ACC112 (cell line): Measurements from ENCODE around the gene NOTUM.
A peak's percentile ranks its signal among the peaks of the same experiment; 100 is the strongest.

Source experiments
- H2AFZ ChIP-seq: fragments of 200-600 bp; sonication (generic); one replicate; pipeline ENCODE4 v1.6.0; 2017; ENCODE audit warnings: antibody characterized with exemption, low read length; ENCODE audit not compliant: unreplicated experiment
- H3K27ac ChIP-seq: fragments of 200-600 bp; sonication (generic); 2 replicates; pipeline ENCODE4 v1.5.1; 2014; ENCODE audit warnings: low read depth, mild to moderate bottlenecking, antibody characterized with exemption, low read length, moderate library complexity
- H3K27me3 ChIP-seq: fragments of 200-600 bp; sonication (generic); 2 replicates; pipeline ENCODE4 v1.6.1; 2014; ENCODE audit warnings: mild to moderate bottlenecking, antibody characterized with exemption, low read length, moderate library complexity, mixed read lengths; ENCODE audit not compliant: insufficient read depth
- H3K36me3 ChIP-seq: fragments of 200-600 bp; sonication (generic); 2 replicates; pipeline ENCODE4 v1.6.1; 2016; ENCODE audit warnings: mild to moderate bottlenecking, antibody characterized with exemption, low read length, moderate library complexity, mixed read lengths; ENCODE audit not compliant: insufficient read depth
- H3K4me1 ChIP-seq: fragments of 200-600 bp; sonication (generic); one replicate; pipeline ENCODE4 v1.6.1; 2016; ENCODE audit warnings: low read length, mixed read lengths; ENCODE audit not compliant: insufficient read depth, unreplicated experiment, control insufficient read depth
- H3K4me3 ChIP-seq: fragments of 200-600 bp; sonication (generic); 2 replicates; pipeline ENCODE4 v1.5.1; 2014; ENCODE audit warnings: mild to moderate bottlenecking, low read depth, low read length
- H3K79me2 ChIP-seq: fragments of 200-600 bp; sonication (generic); one replicate; pipeline ENCODE4 v1.6.0; 2016; ENCODE audit warnings: low read length; ENCODE audit not compliant: control insufficient read depth, unreplicated experiment, insufficient read depth

NOTUM gene

DNA sequence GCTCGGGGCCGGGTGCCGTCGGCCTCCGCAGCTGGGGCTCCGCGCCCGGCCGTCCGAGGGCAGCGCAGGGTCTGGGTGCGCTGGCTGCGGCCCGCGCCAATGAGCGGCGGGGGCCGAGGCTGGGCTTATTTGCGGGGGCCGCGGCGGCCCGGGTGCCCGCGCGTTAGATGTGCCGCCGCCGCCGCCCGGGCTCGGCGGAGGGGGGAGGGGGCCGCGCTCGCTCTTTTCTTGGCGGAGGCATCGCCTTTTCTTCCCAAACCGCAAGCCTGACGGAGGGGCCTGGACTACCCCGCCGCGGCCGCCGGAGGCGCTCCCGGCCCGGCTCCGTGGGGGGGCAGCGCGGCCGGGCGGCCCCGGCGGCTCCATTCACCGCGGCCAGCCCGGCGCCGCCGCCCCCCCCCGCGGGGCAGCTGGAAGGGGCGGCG, at the start of gene NOTUM:
NOTUM (minus strand) TSS at position 101 of the 425 bp plus-strand sequence. CDS start 278 bp downstream, outside the sequence.
- Histone ChIP-seq H3K4me1 (no peaks in the 10 kb centered on the region), H3K27ac (no peak within 1 kb of the TSS), H3K36me3 (no peaks in the 10 kb centered on the region), H3K4me3 (0 out of 2 replicates have a peak within 1 kb of the TSS, but pooled peaks have one; percentile 33), H3K79me2 (no peaks in the 10 kb centered on the region), H2AFZ (no peak within 1 kb of the TSS), H3K27me3 (peaks cover 57% of the 10 kb centered on the region)

DNA sequence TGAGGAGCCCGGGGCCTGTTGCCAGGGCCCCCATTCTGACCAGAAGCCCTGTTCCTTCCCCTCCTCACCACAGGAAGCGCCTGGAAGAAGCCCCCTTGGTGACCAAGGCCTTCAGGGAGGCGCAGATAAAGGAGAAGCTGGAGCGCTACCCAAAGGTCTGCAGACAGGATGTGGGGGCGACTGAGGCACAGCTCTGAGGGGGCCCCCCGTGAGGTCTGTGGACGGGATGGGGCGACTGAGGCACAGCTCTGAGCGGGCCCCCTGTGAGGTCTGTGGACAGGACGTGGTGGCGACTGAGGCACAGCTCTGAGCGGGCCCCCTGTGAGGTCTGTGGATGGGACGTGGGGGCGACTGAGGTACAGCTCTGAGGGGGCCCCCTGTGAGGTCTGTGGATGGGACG, 48.4 kb upstream of the NOTUM start:
- H3K36me3 ChIP-seq, result no peaks in the 10 kb centered on the region
- H3K79me2 ChIP-seq, result no peaks in the 10 kb centered on the region
- H3K27me3 ChIP-seq, result no peaks in the 10 kb centered on the region
- peaks cover 24% of the 10 kb centered on the region for H3K4me1 ChIP-seq
- H3K4me3 ChIP-seq, result no peak overlapping the region
- H3K27ac ChIP-seq, result no peak overlapping the region
- no peak overlapping the region for H2AFZ ChIP-seq

DNA sequence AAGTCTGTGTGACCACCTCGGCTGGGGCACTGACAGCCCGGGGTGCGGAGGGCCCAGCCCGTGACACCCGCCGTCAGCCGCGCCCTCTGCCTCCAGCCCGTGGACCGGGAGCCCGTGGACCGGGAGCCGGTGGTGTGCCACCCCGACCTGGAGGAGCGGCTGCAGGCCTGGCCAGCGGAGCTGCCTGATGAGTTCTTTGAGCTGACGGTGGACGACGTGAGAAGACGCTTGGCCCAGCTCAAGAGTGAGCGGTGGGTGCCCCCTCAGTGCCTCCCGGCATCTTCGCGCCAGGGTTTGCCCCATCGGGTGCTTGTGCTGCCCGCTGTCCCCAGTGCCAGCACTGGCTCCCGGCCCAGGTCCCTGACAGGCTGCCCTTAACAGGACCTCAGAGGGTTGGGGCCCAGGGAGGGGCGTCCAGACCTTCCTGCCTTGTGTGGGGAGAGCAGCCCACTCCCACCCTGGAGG, 48.0 kb upstream of the NOTUM start:
- Histone ChIP-seq H3K4me3 (no peak overlapping the region), H3K36me3 (no peaks in the 10 kb centered on the region), H3K4me1 (peaks cover 28% of the 10 kb centered on the region), H3K79me2 (no peaks in the 10 kb centered on the region), H3K27ac (no peak overlapping the region), H2AFZ (no peak overlapping the region), H3K27me3 (no peaks in the 10 kb centered on the region)

DNA sequence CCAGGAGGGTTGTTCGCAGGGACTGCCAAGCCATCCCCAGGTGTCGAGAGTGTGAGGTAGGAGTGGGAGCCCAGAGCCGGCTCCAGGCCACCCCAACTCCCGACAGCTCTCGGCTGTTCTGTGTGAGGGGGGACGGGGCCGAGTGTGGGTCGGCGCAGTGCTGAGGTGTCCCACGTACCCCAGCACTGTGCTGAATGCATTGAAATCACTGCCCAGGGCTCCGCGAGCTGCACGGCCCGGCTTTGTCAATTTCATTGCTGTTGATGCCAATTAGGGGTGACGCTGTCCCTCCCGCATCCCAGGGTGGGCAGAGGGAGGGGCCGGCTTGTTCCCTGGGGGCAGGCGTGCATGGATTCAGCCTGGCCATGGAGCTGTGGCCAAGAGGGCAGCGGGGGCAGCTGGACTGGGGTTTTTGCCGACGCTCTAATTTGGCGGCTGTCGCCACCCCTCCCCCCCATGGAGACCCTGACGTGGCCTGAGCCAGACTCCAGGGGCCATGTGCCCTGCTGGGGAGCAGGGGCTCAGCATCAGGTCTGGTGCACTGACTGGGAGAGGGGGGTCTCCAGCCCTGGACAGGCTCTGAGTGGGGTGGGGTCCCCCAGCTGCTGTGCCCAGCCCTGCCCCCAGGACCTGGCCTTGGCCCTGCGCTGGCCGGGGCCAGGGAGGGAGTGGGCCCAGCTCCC, 47.4 kb upstream of the NOTUM start:
- no peak overlapping the region for H3K27ac ChIP-seq
- H2AFZ ChIP-seq, result no peak overlapping the region

DNA sequence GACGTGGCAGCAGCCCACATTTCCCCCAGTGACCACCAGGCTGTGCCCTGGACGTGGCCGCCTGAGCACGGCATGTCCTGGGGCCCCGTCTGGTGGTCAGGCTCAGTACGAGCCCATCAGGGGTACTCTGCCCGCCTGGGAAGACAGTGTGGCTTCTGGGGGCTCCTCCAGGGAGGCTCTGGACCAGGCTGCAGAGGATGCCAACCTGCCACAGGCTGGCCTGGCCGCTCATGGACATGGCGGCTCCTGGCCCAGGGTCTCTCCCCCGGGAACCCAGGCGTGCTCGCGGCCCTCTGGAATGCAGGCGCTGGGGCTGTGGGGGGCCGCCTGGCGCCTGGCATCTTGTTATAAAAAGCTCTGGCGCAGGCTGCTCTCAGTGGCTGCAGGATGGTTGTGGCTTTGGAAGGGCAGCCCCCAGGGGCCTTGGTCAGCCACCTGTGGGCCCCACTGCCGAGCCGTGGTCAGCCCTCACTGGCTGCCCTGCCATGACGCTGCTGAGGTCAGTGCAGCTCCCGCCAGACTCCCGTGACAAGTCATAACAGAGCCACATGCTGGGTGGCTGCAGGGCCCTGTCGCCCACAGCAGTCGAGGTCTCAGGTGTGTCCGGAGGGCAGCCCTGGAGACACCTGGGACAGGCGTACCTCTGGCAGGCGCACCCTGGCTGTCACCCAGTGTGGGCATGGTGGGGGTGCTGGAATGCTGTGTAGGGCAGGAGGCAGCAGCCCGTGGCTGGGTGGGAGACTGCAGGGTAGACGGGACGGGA, 46.7 kb upstream of the NOTUM start:
- Histone ChIP-seq H3K27ac (no peak overlapping the region), H3K4me1 (peaks cover 38% of the 10 kb centered on the region), H2AFZ (no peak overlapping the region), H3K4me3 (no peak overlapping the region), H3K36me3 (no peaks in the 10 kb centered on the region), H3K79me2 (no peaks in the 10 kb centered on the region), H3K27me3 (no peaks in the 10 kb centered on the region)

More for the DNA sequence above, 47.4 kb upstream of the NOTUM start:
- H3K79me2 ChIP-seq, result no peaks in the 10 kb centered on the region
- H3K4me1 ChIP-seq, result peaks cover 31% of the 10 kb centered on the region
- H3K27me3 ChIP-seq, result no peaks in the 10 kb centered on the region
- no peaks in the 10 kb centered on the region for H3K36me3 ChIP-seq
- no peak overlapping the region for H3K4me3 ChIP-seq

DNA sequence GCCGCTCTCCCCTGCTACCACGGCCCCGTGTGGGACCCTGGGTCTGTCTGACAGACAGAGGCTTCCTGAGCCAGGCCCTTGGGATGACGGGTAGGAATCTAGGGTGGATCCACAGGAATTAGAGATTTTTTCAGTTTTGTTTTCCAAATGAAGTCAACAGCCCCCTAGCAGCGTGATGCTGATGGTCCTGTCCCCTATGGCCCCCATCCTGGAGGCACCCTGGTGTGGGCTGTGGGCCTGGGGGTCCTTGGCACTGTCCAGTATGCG, 46.2 kb upstream of the NOTUM start:
- no peak overlapping the region for H3K4me3 ChIP-seq
- H3K79me2 ChIP-seq, result no peaks in the 10 kb centered on the region
- H3K4me1 ChIP-seq, result peaks cover 39% of the 10 kb centered on the region
- H2AFZ ChIP-seq, result no peak overlapping the region
- H3K27me3 ChIP-seq, result no peaks in the 10 kb centered on the region
- no peaks in the 10 kb centered on the region for H3K36me3 ChIP-seq
- no peak overlapping the region for H3K27ac ChIP-seq

DNA sequence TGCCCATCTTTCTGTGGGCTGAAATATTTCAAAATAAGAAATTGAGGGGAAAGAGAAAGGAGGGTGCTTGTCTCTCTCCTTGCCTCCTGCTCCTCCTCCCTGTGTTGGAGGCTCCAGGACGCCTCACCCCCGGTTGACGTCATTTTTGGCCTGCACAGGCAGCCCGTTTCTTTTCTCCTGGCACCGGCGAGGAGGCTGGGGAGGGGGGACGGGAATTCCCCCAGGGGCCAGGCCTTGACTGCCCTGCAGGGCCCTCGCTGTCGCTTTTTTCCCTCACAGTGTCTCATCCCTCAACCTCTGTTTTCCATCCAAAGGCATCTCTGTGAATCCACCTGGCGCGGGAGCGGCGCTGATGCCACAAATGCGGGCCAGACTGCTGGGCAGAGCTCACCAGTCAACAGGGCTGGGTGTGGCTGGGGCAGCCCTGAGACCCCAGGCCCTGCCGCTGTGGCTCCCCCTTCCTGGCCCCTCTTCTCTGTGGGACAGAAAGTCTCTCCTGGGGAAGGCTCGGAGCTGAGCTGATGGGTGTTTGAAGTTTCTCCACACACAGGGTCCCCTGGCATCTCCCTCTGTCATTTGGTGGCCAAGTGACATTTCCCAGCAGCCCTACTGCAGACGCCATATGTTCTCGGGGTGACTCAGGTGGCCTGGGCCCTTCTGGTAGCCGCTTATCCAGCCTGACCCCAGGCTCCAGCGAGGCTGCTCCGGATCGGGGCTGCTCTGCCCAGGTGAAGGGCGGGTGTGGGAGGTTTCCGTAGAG, 45.7 kb upstream of the NOTUM start:
- peaks cover 39% of the 10 kb centered on the region for H3K4me1 ChIP-seq
- no peak overlapping the region for H3K27ac ChIP-seq
- no peak overlapping the region for H3K4me3 ChIP-seq
- no peaks in the 10 kb centered on the region for H3K79me2 ChIP-seq
- no peaks in the 10 kb centered on the region for H3K27me3 ChIP-seq
- H2AFZ ChIP-seq, result no peak overlapping the region
- no peaks in the 10 kb centered on the region for H3K36me3 ChIP-seq

DNA sequence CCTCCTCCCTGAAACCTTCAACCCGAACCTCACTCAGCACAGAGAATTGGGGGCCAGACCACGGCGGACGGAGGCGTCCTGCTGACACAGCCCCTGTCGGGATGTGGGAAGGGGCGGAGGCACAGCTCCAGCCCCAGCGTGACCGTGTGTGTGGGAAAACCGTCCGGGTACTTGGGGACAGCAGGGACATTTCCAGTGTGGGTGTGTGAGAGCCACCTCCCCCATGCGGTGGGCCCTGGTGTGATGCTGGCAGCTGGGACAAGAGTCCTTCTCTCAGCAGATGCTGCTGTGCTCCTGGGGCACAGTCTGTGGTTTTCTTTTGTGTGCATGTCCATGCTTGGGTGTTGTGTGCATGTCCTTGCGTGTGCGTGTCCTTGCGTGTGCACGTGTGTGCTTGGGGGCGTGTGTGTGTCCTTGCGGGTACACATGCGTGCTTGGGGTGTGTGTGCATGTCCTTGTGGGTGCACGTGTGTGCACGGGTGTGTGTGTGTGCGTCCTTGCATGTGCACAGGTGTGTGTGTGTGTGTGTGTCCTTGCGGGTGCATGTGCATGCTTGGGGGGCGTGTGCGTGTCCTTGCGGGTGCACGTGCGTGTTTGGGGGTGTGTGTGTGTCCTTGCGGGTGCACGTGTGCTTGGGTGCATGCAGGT, 44.8 kb upstream of the NOTUM start:
- Histone ChIP-seq H3K27me3 (no peaks in the 10 kb centered on the region), H2AFZ (no peak overlapping the region), H3K79me2 (no peaks in the 10 kb centered on the region)

DNA sequence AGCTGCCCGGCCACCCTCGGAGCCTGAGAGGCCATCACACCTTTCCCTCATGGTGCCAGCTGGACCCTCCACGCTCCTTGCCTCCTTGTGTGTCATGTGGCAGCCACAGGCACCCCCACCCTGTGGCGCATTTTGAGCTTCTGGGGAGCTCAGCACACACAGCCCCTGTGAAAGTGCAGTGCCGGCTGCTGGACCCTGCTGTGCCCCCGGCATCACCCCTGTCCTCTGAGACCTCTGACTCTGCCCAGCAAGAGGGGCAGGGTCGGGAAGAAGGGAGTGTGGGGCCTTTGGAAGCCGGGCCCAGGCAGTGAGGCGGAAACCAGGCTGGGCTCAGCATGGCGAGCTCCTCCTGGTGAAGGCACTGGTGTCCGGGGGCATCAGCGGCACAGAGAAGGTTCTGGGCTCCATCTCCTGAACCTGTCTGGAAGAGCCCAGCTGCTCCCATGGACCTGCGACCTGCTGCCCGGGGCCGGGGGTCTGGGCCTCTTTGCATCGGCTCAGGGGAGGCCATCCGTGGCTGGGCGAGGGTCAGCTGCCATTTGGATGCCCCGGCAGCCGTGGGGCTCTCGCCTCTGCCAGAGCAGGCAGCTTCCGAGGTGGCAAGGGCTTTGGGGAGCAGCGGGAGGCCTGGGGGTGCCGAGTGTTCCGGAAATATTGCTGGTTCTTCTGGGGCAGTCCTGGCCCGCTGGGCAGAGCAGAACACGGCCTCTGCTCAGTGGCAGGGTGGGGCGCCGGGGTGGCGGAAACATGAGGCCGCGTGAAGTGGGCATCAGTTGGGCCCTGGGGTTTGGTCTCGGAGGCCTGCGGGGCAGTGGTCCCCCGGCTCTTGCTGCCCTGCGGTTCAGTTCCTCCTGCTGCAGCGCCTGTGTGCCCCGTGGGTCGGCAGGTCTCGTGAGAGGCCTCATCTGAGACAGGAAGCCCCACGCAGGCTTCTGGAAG, 43.8 kb upstream of the NOTUM start:
- Histone ChIP-seq H3K27me3 (no peaks in the 10 kb centered on the region), H3K4me3 (no peak overlapping the region), H3K36me3 (no peaks in the 10 kb centered on the region), H3K79me2 (no peaks in the 10 kb centered on the region), H2AFZ (no peak overlapping the region), H3K27ac (peak overlapping the region; percentile 77), H3K4me1 (peaks cover 39% of the 10 kb centered on the region)

More for the DNA sequence above, 44.8 kb upstream of the NOTUM start:
- Histone ChIP-seq H3K27ac (no peak overlapping the region), H3K4me3 (no peak overlapping the region), H3K4me1 (peaks cover 39% of the 10 kb centered on the region), H3K36me3 (no peaks in the 10 kb centered on the region)
